HepG2 (cell line): ENCODE measurements around the gene ANXA6.

Experiments used
- CEBPB ChIP-seq: IDR thresholded peaks from 2 replicates; pipeline ENCODE4 v1.6.1; 2011; ENCODE audit warnings: low read depth, low read length, improper control_type of control experiment, borderline replicate concordance
- POGK ChIP-seq: sonication (generic); formaldehyde crosslinking; conservative IDR thresholded peaks from 2 replicates; pipeline ENCODE4 v1.8.0; 2022; ENCODE audit warnings: mild to moderate bottlenecking, moderate library complexity, missing genetic modification reagents
- POLR2A ChIP-seq, 2 experiments: IDR thresholded peaks; 2 replicates each; pipeline ENCODE4 v1.6.1; 2011; ENCODE audit warnings: low read depth in 2 of 2, low read length in 2 of 2, mild to moderate bottlenecking in 1 of 2, moderate library complexity in 1 of 2; ENCODE audit not compliant: insufficient read depth in 1 of 2
- SMC3 ChIP-seq: IDR thresholded peaks from 2 replicates; pipeline ENCODE4 v1.6.1; 2011; ENCODE audit warnings: low read length, improper control_type of control experiment
- ZMAT5 ChIP-seq: sonication (generic); formaldehyde crosslinking; IDR thresholded peaks from 2 replicates; pipeline ENCODE4 v1.5.0; 2020; ENCODE audit warnings: mild to moderate bottlenecking, low read depth, missing genetic modification reagents, borderline replicate concordance
- ZMYM4 ChIP-seq: sonication (generic); formaldehyde crosslinking; IDR thresholded peaks from 2 replicates; pipeline ENCODE4 v1.8.1; 2023; ENCODE audit warnings: mild to moderate bottlenecking, missing genetic modification reagents
- ZNF331 ChIP-seq: sonication (generic); formaldehyde crosslinking; IDR thresholded peaks from 2 replicates; pipeline ENCODE4 v1.4.0; 2020; ENCODE audit warnings: missing genetic modification reagents

GRCh38 chr5:151075698-151076331 is 81.8 kb downstream of the ANXA6 start:
- no peak for TF ChIP-seq POGK (CRISPR knock-in tag)
- TF ChIP-seq ZMYM4 (CRISPR knock-in tag) = no peak
- TF ChIP-seq CEBPB = no peak
- TF ChIP-seq ZNF331 = no peak
- TF ChIP-seq POLR2A (IDR thresholded peaks at IDR 0.05; ENCODE audit: insufficient read depth in 1 of 2, low read depth in 2 of 2, low read length in 2 of 2) = no peak
- no peak for TF ChIP-seq SMC3
- no peak for TF ChIP-seq ZMAT5 (CRISPR knock-in tag)
